NCI-H1694 treated with DMSO at 0.1 percent for 48 hours (cell line): Measurements from ENCODE around the gene CACNA2D1.

Experiments
- DNase-seq: peaks from one replicate; lab custom pipeline; 2025; lab: John Stamatoyannopoulos, UW

CACNA2D1 gene

DNA sequence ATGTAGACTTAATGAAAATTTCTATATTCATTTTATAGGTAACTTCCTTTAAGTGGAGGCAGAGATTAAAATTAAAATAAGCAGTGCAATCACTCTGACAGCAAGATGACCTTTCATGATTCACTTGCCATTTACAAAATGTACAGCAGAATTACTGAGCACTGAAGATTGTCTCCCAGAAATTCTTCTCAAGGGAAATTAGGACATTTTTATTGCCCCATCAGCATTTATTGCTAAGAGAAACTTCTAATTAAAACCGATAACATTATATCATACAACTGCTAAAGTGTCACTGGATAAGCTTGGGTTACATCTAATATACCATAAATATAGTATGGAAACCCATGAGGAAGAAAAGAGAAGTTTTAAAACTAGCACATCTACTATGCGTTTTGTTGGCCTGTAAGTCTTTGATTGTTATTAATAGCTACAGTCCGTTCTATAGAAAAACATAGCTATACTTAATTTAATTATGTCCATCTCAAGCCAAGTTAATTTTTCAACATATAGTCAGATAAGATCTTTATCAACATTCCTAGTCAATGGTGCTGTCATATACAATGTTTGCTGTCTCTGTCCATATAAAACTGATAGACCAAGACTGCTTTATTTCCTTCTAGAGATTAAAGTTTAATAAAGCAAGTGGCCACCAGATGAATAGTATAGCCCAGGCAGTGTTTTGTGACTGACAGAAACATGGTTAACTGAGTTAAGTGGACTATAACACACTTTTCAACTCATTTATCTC, 456.7 kb downstream of the CACNA2D1 start:
- no peak for DNase-seq

DNA sequence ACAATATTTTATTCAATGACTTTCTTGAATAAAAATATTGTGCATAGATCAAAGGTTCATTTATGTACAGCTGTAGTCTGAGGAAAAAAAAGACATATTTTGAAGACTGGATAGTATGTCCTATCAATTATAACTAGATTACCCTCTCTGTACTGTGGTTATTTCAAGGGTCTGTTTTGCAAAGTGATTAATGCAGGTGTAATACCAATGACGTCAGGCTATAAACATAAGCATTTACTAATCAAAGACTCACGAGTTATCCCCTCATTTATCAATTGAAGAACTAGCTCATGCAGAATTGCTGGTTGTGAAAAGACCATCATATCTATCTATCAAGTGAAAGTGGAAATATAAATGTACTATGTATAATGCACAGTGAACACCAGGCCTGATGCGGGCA, 460.2 kb downstream of the CACNA2D1 start:
- DNase-seq = no peak

DNA sequence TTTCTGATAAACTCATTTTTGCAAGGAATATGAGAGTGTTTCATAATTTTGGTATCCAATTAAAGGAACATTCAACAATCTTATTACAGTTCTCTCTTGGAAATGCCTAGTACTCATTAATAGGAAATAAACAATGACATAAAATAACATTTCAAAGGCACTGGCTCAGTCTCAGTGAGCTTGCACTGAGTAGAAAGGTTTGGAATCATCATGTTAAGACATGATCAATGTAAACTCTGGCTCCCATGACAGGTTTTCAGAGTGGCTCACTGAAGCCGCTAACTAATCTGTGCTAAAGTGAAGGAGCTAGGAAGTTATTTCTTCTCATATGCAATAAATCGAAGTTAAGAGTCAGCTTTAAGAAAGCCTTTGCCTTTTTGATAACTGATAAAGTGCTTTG, 470.5 kb downstream of the CACNA2D1 start:
- DNase-seq = no peak

DNA sequence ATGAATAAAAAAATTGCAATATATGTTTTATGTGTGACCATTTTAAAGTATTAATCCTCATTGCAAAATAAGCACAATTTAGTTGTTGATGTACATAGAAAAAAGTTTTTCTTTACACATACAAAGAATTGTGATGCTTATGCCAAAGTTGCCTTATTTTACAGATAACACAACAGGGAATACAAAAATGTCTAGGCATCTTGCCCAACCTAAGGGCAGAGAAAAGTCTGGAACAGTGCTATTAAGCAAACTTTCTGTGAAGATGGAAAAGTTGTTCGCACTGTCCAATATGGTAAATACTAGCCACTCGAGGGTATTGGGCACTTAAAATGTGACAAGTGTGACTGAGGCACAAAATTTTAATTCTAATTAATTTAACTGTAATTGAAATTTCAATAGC, 483.6 kb downstream of the CACNA2D1 start:
- no peak for DNase-seq

DNA sequence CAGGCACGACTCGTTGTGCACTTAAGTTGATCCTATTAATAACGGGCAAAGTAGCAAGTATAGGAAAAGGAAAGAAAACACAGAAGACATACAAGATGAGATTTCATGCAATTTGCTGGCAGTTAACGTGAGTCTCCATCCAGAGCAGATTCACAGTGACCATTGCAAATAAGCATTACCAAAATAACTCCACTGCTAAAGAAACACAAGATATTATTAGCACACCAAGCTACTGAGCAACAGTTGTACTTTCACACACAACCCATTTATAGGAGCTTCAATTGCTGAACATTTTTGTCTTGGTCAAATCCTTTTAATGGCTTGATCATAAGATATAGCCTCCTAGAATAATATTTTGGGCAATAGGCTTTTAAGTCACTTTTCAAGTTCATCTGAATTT, 486.1 kb downstream of the CACNA2D1 start:
- no peak for DNase-seq

DNA sequence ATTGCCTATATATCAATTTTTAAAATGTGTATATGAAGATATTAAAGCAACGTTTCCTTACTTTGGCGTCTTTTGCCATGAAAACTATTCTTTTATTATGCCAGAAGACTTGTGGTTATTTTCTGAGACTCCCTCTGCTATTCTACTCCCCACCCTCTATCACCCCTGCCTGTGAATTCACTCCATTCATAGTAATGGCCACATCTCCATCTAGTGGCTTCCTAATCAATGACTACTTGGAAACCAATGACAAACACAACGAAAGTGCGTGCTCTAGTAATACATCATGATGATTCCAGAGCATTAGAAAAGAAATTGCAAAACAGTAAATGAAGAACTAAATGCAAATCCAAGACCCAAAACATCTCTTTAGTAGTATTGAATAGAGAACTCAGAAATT, 487.1 kb downstream of the CACNA2D1 start:
- no peak for DNase-seq

DNA sequence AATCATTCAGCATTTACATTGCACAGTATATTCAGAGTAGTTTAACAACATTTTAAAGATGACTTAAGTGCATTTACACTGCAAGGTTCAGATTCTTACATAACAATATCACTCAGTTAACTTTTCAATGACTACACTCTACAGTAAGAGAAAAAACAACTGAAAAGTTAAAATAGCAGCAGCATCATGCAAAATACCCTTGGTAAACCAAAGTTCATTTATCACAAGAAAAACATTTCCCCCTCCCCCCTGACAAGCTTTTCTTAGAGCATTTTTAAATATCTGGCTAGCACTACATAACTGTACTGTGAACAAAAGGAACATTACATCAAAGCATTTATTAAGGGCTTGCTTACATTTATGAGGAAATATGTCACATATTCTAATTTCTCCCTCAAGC, 494.3 kb downstream of the CACNA2D1 start:
- no peak for DNase-seq

DNA sequence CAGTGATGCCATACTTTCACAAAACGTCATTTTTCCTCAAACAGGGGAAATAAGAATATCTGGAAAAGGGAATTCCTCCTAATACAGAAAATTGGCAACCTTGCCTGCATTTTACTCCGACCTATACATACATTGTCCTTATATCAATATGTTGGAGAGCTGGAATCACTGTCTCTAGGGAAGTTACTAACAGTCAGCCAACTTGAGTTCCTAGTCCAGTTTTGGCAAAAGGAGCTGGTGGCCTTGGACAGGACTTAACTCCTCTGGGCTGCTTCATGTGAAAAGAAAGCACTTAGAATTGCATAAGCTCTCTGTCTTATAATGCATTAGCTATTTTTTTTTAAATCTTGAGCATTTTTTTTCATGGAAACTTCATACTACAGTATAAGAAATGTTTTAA, 499.5 kb downstream of the CACNA2D1 start:
- DNase-seq = no peak

DNA sequence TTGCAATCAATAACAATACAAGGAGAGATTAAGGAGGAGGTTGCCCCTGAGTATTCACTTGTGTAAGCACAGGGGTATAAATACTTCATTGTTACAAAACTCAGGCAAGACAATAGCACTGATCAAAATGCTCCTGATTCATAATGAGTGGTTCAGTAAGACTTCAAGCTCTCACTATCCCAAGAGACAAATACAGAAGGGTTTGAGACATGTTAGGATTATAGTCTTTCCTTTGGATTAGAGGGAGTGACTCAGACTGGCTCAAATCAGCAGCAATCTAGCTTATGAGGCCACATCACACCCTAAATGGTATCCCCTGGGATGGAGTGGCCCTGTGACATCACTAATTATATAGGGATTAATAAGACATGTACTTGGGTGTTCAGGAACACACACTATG, 506.5 kb downstream of the CACNA2D1 start:
- DNase-seq = no peak

DNA sequence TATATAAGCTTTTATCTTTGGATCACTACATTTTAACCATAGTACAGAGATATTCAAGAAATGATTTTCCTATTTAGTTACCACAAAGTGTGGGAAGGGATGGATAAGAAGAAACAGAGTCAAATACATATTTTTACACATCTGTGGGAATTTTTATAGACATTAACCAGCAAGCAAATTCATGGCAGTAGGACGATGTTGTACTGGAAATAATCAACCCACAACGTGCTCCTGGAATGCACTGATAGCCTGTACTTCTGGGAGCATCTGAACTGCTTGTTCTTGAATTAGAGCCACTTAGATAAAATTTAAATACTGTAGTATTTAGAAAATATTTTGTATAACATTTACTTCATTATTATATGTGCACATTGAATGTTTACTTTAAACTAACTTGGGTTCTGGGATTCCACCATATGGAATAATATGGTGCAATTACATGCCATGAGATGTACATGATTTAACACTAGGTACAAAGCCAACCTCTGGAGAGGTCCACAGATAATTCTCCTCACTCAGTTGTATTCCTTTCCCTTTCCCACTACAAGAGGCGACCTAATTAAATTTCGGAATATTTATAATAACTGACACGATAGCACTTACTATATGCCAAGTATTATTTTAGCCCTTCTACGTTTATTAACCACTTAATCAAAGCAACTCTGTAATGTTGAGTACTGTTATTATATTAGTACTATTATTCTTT, 508.8 kb downstream of the CACNA2D1 start:
- DNase-seq = no peak

DNA sequence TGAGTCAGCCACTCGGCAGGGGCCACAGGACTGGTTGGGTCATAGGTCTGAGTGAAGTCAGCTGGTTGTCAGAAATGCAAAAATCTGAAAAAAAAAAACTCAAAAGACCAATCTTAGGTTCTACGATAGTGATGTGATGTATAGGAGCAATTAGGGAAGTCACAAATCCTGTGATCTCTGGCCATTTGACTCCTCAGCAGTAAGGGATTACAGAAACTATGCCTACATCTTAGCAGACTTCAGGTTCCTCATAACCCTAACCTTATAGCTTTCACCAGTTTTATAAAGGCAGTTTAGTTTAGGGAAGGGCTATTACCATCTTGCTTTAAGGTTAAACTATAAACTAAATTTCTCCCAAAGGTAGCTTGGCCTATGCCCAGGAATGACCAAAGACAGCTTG, 510.6 kb downstream of the CACNA2D1 start:
- DNase-seq = no peak

DNA sequence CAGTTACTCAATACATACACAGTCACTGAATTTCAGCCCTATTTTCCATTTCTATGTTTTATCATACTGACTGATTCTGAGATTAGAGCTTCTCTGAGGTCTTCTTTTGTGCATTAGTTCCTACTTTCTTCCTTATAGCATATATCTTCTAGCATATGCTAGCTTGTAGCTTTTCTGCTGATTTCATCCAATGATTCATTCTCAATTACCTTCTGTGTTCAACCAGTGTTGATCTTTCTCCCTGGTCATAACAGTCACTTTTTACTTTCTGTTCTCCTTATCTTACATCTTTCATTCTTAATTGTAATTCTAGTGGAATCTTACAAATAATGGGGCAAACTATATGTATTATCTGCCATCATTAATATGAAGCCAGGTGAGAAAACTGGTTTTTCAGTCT, 514.2 kb downstream of the CACNA2D1 start:
- DNase-seq = no peak

DNA sequence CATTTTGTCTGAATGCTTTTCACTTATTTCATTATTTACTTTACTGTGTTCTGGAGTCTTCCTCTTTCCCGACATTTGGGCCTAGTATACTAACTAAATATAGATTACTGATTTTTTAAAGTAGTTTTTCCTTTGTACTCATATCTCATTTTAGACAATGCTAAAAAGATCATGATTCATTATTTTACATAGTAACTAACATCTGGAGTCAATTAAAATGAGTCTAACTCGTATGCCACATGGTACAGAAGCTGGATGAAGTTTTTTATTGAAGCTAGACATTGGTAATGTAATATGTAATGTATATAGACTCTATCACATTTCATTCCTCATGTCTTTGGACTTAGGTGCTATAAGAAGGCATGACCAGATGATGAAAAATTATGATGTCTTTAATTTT, 517.4 kb downstream of the CACNA2D1 start:
- no peak for DNase-seq

DNA sequence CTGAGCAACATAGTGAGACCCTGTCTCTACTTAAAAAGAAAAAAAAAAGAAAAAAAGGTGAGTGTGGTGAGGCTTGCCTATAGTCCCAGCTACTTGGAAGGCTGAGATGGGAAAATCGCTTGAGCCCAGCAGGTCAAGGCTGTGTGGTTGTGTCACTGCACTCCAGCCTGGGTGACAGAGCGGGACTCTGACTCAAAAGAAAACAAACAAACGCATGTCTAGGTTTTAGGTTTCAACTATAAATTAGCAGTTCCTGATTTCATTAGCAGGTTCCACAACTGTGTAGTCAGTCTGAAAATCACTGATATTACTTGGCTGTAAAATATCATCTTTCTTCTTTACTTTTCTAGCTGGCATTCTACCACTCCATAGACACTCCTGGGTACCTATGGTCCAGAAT, 518.0 kb downstream of the CACNA2D1 start:
- DNase-seq = no peak

DNA sequence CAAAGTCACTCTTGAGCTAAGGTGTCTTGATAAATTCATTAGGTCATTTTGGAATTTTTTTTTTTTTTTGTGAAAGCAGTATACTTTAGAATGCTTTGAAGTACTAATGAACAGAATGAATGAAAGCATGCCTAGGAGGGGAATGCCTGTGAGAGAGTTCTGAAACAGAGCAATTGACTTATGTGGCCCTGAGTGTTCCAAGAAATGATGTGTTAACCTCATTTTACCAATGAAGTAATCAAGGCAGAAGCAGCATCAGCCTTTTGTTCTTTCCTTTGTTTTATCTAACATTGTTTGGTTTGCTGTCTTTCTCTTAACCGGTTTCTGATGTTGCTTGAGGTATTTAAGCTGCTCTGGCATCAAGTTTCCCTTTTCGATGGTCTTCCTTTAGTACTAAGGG, 519.1 kb downstream of the CACNA2D1 start:
- DNase-seq = no peak

DNA sequence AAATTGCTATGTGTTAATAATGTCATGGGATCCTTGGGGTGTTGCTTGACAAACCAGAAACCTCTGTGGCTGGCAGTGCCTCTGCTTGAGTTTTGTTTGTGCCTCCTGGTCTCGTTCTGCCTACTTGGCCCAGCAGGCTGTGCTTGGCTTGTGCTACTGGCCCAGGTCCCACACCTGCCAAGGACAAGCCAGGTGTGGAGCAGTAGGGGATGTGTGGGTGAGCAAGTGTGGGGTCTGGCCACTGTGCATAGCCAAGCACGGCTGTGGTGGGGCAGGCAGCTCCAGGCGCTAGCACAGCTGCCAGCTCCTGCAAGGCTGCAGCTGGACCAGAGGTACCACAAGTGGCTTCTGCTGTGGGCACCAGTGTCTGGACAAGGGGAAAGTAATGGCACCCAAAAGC, 524.1 kb downstream of the CACNA2D1 start:
- DNase-seq = no peak

DNA sequence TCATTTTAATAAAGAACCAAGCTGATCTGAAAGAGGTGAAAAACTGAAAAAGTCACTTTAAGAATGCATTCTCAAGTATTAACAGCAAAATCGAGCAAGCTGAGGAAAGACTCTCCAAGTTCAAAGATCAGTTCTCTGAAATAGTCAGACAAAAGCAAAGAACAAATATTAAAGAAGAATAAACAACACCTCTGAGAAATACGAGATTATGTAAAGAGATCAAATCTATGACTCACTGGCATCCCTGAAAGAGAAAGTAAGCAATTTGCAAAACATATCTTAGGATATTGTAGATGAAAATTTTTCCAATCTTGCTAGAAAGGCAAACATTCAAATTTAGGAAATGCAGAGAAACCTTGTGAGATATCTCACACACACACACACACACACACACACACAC, 535.4 kb downstream of the CACNA2D1 start:
- DNase-seq = no peak

DNA sequence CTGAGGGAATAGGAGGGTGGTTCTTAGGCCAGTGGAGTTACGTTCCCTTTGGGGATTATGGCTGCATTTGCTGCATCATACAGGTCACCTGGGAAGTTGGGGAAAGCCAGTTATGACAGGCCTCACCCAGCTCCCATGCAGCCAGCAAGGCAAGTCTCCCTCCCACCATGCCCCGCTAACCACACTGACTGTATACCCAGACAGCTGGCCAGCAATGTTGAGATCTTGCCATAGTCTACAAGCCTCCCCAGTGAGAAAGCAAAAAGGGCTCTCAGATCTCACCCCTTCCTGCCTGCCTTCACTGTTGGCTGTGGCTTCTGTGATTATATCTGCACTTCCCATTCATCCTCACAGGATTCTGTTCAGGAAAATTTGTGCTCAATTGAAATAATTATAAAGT, 540.5 kb downstream of the CACNA2D1 start:
- no peak for DNase-seq

DNA sequence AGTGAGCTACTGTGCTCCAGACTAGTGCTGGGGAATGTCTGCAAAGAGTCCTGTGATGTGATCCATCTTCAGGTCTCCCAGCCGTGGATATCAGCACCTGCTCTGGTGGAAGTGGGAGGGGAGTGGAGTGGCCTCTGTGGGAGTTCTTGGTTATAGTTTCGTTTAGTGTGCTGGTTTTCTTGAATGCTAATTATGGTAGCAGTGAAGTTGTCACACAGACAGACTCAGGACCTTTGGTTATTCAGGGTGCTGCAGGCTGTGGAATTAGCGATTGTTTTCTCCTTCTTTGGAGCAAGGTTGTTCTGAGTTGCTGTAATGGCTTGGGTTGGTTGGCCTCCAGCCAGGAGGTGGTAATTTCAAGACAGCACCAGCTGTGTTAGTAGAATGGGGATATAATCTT, 541.0 kb downstream of the CACNA2D1 start:
- no peak for DNase-seq
